ENCODE results near the gene C8G. TPM values are rescaled to one million over a fixed set of nuclear protein-coding genes. Genes with fewer than 3 reads are reported as not detected.

The C8G gene
- total and polyA plus RNA-seq, 2 experiments from 2014 or later: 4.4 to 10.8 TPM

DNA sequence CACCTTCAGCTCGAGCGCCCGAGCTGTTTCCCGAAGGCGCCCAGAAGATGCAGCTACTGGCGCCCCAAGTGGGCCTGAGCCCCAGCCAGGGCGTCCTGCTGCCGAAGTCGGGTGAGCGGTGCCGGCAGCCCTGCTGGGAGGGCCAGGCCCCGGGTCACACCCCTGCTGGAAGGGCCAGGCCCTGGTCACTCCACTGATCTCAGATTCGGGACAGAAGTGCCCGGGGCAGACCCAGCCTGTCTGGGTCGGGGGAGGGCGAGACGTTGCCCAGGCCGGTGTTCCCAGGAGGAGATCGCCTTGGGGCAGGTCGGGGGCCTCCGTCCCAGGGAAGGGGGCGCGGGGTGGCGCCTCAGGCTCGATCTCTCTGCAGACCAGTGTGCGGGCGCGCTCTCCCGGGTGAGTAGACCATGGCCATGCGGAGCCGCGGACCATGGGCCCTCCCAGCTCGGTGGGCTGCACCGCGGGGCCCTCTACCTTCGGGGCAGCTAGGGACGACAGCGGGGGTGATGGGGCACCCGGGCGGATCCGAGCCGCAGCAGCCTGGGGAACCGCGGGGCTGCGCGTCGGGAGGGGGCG is 40.1 kb downstream of the C8G start:
- Histone ChIP-seq H3K36me3 (no peaks in the 10 kb centered on the region), H3K4me3 (no peak overlapping the region), H3K27ac (no peak overlapping the region), H3K9me3 (ENCODE audit: low read depth) (no peaks in the 10 kb centered on the region), H3K4me1 (ENCODE audit: low read depth) (peaks cover 22% of the 10 kb centered on the region), H3K27me3 (peaks cover 37% of the 10 kb centered on the region)
- no peak for DNase-seq (ENCODE audit: low read depth in 1 of 2, low spot score in 1 of 2)
- TF ChIP-seq, protein P1, sequence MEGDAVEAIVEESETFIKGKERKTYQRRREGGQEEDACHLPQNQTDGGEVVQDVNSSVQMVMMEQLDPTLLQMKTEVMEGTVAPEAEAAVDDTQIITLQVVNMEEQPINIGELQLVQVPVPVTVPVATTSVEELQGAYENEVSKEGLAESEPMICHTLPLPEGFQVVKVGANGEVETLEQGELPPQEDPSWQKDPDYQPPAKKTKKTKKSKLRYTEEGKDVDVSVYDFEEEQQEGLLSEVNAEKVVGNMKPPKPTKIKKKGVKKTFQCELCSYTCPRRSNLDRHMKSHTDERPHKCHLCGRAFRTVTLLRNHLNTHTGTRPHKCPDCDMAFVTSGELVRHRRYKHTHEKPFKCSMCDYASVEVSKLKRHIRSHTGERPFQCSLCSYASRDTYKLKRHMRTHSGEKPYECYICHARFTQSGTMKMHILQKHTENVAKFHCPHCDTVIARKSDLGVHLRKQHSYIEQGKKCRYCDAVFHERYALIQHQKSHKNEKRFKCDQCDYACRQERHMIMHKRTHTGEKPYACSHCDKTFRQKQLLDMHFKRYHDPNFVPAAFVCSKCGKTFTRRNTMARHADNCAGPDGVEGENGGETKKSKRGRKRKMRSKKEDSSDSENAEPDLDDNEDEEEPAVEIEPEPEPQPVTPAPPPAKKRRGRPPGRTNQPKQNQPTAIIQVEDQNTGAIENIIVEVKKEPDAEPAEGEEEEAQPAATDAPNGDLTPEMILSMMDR (IDR thresholded peaks at IDR 0.05; ENCODE audit: low read depth, low read length): no peak

GRCh38 chr9:136985853-136986252 is 40.8 kb downstream of the C8G start:
- Histone ChIP-seq H3K27ac (no peak overlapping the region), H3K36me3 (no peaks in the 10 kb centered on the region), H3K27me3 (peaks cover 37% of the 10 kb centered on the region), H3K4me1 (ENCODE audit: low read depth) (peaks cover 22% of the 10 kb centered on the region), H3K4me3 (no peak overlapping the region), H3K9me3 (ENCODE audit: low read depth) (no peaks in the 10 kb centered on the region)
- no peak for DNase-seq (ENCODE audit: low read depth in 1 of 2, low spot score in 1 of 2)
- TF ChIP-seq, protein P1 (IDR thresholded peaks at IDR 0.05; ENCODE audit: low read depth, low read length): no peak

GRCh38 chr9:136988872-136989271 is 43.8 kb downstream of the C8G start:
- DNase-seq (ENCODE audit: low read depth in 1 of 2, low spot score in 1 of 2): no peak
- no peak overlapping the region for H3K4me3 ChIP-seq
- no peaks in the 10 kb centered on the region for H3K36me3 ChIP-seq
- TF ChIP-seq, protein P1 (IDR thresholded peaks at IDR 0.05; ENCODE audit: low read depth, low read length): no peak
- H3K27ac ChIP-seq: no peak overlapping the region
- peaks cover 16% of the 10 kb centered on the region for H3K4me1 ChIP-seq (ENCODE audit: low read depth)
- H3K9me3 ChIP-seq (ENCODE audit: low read depth): no peaks in the 10 kb centered on the region
- peaks cover 35% of the 10 kb centered on the region for H3K27me3 ChIP-seq

- TF ChIP-seq, protein P1 (IDR thresholded peaks at IDR 0.05; ENCODE audit: low read depth, low read length): no peak
Observed at GRCh38 chr9:136990242-136990911, 45.3 kb downstream of the C8G start.

GRCh38 chr9:136991993-136992818 is 47.2 kb downstream of the C8G start, which contains the start of gene PAXX:
TSS of gene PAXX (plus strand) at chr9:136992422. CDS start at chr9:136992444, 22 bp downstream.
- Histone ChIP-seq H3K4me1 (ENCODE audit: low read depth) (peaks cover 5% of the 10 kb centered on the region), H3K27me3 (peaks cover 37% of the 10 kb centered on the region), H3K9me3 (ENCODE audit: low read depth) (no peaks in the 10 kb centered on the region), H3K36me3 (no peaks in the 10 kb centered on the region), H3K27ac (no peak within 1 kb of the TSS), H3K4me3 (peak within 1 kb of the TSS; percentile 58)
- TF ChIP-seq, protein P1 (IDR thresholded peaks at IDR 0.05; ENCODE audit: low read depth, low read length): no peak
- DNase-seq (ENCODE audit: low read depth in 1 of 2, low spot score in 1 of 2): peak; percentile 92 to 96

More at GRCh38 chr9:136990242-136990911, 45.3 kb downstream of the C8G start:
- no peaks in the 10 kb centered on the region for H3K9me3 ChIP-seq (ENCODE audit: low read depth)
- H3K27ac ChIP-seq: no peak overlapping the region
- H3K36me3 ChIP-seq: no peaks in the 10 kb centered on the region
- peaks cover 9% of the 10 kb centered on the region for H3K4me1 ChIP-seq (ENCODE audit: low read depth)
- DNase-seq (ENCODE audit: low read depth in 1 of 2, low spot score in 1 of 2): no peak
- H3K27me3 ChIP-seq: peaks cover 35% of the 10 kb centered on the region
- no peak overlapping the region for H3K4me3 ChIP-seq
